Endodermal cell (in vitro differentiated cells): ENCODE measurements around the gene GOLGA6L7. TPM values are rescaled to one million over a fixed set of nuclear protein-coding genes. Genes with fewer than 3 reads are reported as not detected.
"Not testable (repeated sequence)": the region's sequence is repeated elsewhere in the genome, so short reads cannot be mapped to it uniquely, and the experiment has no call there.

Experiments used
- DNase-seq: peaks from one replicate; pipeline ENCODE4 v3.0.0-alpha.2; 2017
- H3K27ac ChIP-seq: 2 replicates; pipeline ENCODE4 v1.5.1; 2013; ENCODE audit warnings: mild to moderate bottlenecking, low read depth, low read length, moderate library complexity
- H3K27me3 ChIP-seq: 2 replicates; pipeline ENCODE4 v1.6.1; 2013; ENCODE audit warnings: mild to moderate bottlenecking, low read length, moderate library complexity; ENCODE audit not compliant: insufficient read depth, control insufficient read depth, poor library complexity, severe bottlenecking
- H3K36me3 ChIP-seq: 2 replicates; pipeline ENCODE4 v1.7.0; 2013; ENCODE audit warnings: mild to moderate bottlenecking, low read length, moderate library complexity; ENCODE audit not compliant: control insufficient read depth, insufficient read depth
- H3K4me1 ChIP-seq: one replicate; pipeline ENCODE4 v1.7.0; 2013; ENCODE audit warnings: low read length; ENCODE audit not compliant: control insufficient read depth, insufficient read depth
- H3K4me3 ChIP-seq: 2 replicates; pipeline ENCODE4 v1.5.1; 2013; ENCODE audit warnings: mild to moderate bottlenecking, low read length, moderate library complexity
- H3K9ac ChIP-seq: 2 replicates; pipeline ENCODE4 v1.6.1; 2013; ENCODE audit warnings: mild to moderate bottlenecking, low read length, moderate library complexity; ENCODE audit not compliant: poor library complexity, severe bottlenecking; ENCODE audit errors: extremely low read depth
- H3K9me3 ChIP-seq: 2 replicates; pipeline ENCODE4 v1.6.1; 2013; ENCODE audit warnings: mild to moderate bottlenecking, low read length, moderate library complexity; ENCODE audit not compliant: control insufficient read depth
- H3K27ac Mint-ChIP-seq: 2 replicates; pipeline ENCODE4 v1.8.0; 2020; ENCODE audit warnings: mixed read lengths
- H3K27me3 Mint-ChIP-seq: 2 replicates; pipeline ENCODE4 v1.8.0; 2021; ENCODE audit warnings: mild to moderate bottlenecking, mixed read lengths; ENCODE audit not compliant: insufficient read depth
- H3K36me3 Mint-ChIP-seq: 2 replicates; pipeline ENCODE4 v1.8.0; 2020; ENCODE audit warnings: low read depth, mixed read lengths
- H3K4me1 Mint-ChIP-seq: 2 replicates; pipeline ENCODE4 v1.8.0; 2020; ENCODE audit warnings: mixed read lengths
- H3K4me3 Mint-ChIP-seq: 2 replicates; pipeline ENCODE4 v1.8.0; 2020; ENCODE audit warnings: mild to moderate bottlenecking, moderate library complexity, mixed read lengths
- H3K9me3 Mint-ChIP-seq: 2 replicates; pipeline ENCODE4 v1.8.0; 2020; ENCODE audit warnings: mild to moderate bottlenecking, mixed read lengths
- WGBS, 2 experiments: methylation state at CpG; one replicate each; pipeline versions ENCODE4 v1.1.5 to v1.1.7; 2013; ENCODE audit warnings: missing lambda C conversion rate in 2 of 2, mixed read lengths in 1 of 2; ENCODE audit not compliant: insufficient coverage in 1 of 2, insufficient read length in 1 of 2; 5-methylcytosine and 5-hydroxymethylcytosine counted together
- total RNA-seq, 2 donors: library from RNA; stranded (reverse); fragmentation: NEBNext Ultra II Directional in 1 of 2; extraction: Animal tissue kit (Norgen Biotek cat#: 25700) in 1 of 2; gene quantifications; 2 replicates in 1 of 2; 3 replicates in 1 of 2; pipeline ENCODE4 v1.2.1, GENCODE V29; 2021

The GOLGA6L7 gene
- total RNA-seq, 2 donors from 2014 or later: 0.15 TPM; not detected in 1

DNA sequence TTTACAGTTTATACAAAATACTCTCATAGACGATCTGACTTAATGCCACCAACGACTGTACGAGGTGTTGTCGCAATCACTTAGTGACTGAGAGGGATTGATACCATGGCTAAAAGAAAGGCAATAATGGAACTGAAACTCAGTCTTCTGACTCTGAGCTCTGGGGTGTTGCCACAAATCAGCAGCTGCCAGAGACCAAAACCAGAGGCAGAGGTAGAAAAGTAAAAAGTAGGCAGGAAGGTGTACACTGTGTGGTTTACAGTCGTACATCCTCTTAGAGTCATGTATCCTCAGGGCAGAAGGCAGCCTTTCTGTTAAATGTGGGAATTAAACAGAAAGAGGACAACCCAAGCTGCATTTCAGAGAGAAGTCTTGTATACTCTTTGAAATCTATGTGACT lies 1.2 kb downstream of the GOLGA6L7 start:
- Mint-ChIP-seq H3K36me3 (peaks cover 12% of the 10 kb centered on the region), H3K9me3 (peaks cover 15% of the 10 kb centered on the region), H3K27me3 (peaks cover 41% of the 10 kb centered on the region)
- H3K4me1 Mint-ChIP-seq, DNase-seq, H3K27ac Mint-ChIP-seq, H3K9ac ChIP-seq, H3K4me3 ChIP-seq, H3K4me3 Mint-ChIP-seq, H3K27ac ChIP-seq, H3K4me1 ChIP-seq, H3K36me3 ChIP-seq, H3K9me3 ChIP-seq: not testable (repeated sequence)
- peaks cover 29% of the 10 kb centered on the region for H3K27me3 ChIP-seq
- WGBS, 2 experiments: 50% methylated on average over 2 of the region's 5 CpGs; no CpG with 5 or more reads in 1 of the 2 experiments

DNA sequence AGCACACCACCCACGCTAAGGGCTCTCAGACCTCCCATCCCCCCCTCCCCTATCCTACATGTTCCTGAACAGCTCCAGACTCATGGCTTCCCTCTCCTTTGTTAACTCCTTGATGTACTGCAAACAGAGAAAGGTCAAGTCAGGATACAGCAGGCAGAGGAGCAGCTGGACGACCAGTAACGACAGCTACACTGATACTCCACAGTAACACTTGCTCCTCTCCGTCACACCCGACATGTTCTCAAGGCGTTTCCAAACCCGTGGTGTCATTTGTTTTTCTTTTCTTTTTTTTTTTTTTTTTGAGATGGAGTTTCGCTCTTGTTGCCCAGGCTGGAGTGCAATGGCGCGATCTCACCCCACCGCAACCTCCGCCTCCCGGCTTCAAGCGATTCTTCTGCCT lies 4.3 kb downstream of the GOLGA6L7 start:
- not testable (repeated sequence) for H3K36me3 ChIP-seq, DNase-seq, H3K27ac ChIP-seq, H3K27ac Mint-ChIP-seq, H3K9ac ChIP-seq, H3K4me3 ChIP-seq, H3K9me3 Mint-ChIP-seq, H3K9me3 ChIP-seq, H3K4me1 Mint-ChIP-seq, H3K4me1 ChIP-seq, H3K4me3 Mint-ChIP-seq
- Mint-ChIP-seq H3K27me3 (peaks cover 50% of the 10 kb centered on the region), H3K36me3 (peaks cover 13% of the 10 kb centered on the region)
- 95% methylated on average over 1 of the region's 14 CpGs; no CpG with 5 or more reads in 1 of the 2 experiments for WGBS, 2 experiments
- peaks cover 31% of the 10 kb centered on the region for H3K27me3 ChIP-seq

DNA sequence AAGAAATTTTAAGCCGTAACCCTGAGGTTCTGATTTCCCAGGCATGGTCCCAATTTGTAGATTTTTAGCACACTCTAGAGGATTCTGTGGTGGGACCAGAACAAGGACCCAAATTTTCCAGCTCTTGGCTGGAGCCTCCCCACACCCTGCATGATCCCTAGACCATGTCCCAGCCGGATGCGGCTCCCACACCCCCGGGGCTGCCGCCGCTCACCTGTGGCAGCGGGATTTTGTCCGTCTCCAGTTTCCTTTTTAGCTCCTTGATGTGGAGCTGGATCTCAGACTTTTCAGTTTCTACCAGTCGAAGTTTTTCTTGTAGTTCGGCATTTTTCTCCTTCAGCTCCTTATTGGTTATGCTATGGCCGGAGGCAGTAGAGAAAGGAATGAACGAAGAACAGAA lies 4.9 kb downstream of the GOLGA6L7 start:
- H3K36me3 Mint-ChIP-seq, H3K9me3 ChIP-seq, H3K4me1 ChIP-seq, H3K4me1 Mint-ChIP-seq, H3K4me3 Mint-ChIP-seq, H3K27ac Mint-ChIP-seq, H3K9me3 Mint-ChIP-seq, DNase-seq, H3K4me3 ChIP-seq, H3K36me3 ChIP-seq, H3K9ac ChIP-seq, H3K27ac ChIP-seq: not testable (repeated sequence)
- H3K27me3 ChIP-seq: peaks cover 31% of the 10 kb centered on the region
- 94 to 100% methylated on average over 1 to 9 of the region's 12 CpGs for WGBS, 2 experiments
- H3K27me3 Mint-ChIP-seq: peaks cover 52% of the 10 kb centered on the region

DNA sequence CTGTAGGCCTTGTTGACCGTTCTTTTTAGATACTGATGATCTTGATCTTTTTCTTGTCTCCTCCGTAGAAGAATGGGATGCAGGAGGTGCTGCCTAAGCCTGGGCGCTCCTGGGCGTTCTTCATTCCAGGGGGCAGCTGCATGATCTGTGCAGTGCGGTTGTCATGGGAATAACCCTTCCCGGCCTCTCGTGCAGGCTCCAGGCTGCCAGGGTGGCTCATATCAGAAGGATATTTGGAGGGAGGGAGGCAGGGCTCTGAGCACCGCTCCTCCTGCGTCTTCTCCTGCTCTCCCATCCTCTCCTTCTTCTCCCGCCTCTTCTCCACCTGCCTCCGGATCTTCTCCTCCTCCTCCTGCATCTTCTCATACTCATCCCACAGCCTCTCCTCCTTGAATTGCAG lies 6.2 kb downstream of the GOLGA6L7 start:
- not testable (repeated sequence) for H3K36me3 Mint-ChIP-seq, H3K9me3 ChIP-seq, H3K27ac ChIP-seq, H3K4me3 ChIP-seq, H3K4me3 Mint-ChIP-seq, H3K36me3 ChIP-seq, DNase-seq, H3K4me1 ChIP-seq, H3K9ac ChIP-seq, H3K4me1 Mint-ChIP-seq, H3K27ac Mint-ChIP-seq, H3K9me3 Mint-ChIP-seq
- H3K27me3 ChIP-seq: peaks cover 22% of the 10 kb centered on the region
- H3K27me3 Mint-ChIP-seq: peaks cover 40% of the 10 kb centered on the region
- 84 to 93% methylated on average over 9 to 11 of the region's 11 CpGs for WGBS, 2 experiments

DNA sequence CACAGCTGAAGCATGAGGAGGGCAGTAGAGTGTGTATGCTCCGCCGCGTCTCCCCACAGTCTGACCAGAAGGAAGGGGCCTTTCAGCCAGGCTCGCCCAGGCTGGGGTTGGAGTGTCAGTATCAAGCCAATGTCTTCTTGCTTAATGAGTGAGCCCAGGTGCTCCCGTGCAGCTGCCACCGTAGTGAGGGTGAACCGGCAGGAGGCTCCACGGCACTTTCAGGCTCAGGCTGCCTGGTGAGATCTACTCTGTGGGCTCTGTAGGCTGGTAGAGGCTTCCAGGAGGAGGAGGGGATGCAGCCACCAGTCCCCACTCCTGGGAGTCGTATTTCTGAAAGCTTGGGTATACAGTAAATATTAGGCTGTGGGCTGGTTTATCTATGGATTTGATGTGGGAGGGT lies 8.2 kb downstream of the GOLGA6L7 start:
- not testable (repeated sequence) for H3K27ac Mint-ChIP-seq, H3K4me3 ChIP-seq, H3K9me3 ChIP-seq, H3K4me3 Mint-ChIP-seq, H3K9me3 Mint-ChIP-seq, H3K27ac ChIP-seq, H3K4me1 Mint-ChIP-seq, H3K4me1 ChIP-seq, H3K9ac ChIP-seq, H3K36me3 Mint-ChIP-seq, H3K36me3 ChIP-seq, DNase-seq
- peaks cover 13% of the 10 kb centered on the region for H3K27me3 ChIP-seq
- WGBS, 2 experiments: 96% methylated on average over 4 of the region's 9 CpGs; no CpG with 5 or more reads in 1 of the 2 experiments
- H3K27me3 Mint-ChIP-seq: peaks cover 27% of the 10 kb centered on the region

DNA sequence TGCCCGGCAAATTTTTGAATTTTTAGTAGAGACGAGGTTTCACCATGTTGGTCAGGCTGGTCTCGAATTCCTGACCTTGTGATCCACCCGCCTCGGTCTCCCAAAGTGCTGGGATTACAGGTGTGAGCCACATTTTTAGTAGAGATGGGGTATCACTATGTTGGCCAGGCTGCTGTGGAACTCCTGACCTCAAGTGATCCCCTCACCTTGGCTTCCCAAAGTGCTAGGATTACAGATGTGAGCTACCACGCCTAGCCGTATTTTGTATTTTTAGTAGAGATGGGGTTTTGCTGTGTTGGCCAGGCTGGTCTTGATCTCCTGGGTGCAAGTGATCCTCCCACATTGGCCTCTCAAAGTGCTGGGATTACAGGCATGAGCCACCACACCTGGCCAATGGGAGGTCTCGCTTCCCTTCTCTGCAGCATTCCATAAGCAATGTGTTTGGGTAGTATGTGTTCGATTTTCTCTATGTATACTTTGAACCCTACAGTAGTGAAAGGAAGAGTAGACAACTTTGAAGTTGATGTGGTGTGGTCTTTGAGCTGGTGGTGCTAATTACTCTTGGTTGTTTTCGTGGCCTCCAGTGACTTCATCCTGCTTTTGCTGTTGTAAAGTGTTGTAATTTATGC lies 13.4 kb downstream of the GOLGA6L7 start:
- not testable (repeated sequence) for H3K9me3 ChIP-seq, H3K4me3 ChIP-seq, H3K4me3 Mint-ChIP-seq, H3K36me3 ChIP-seq, H3K36me3 Mint-ChIP-seq, H3K27ac Mint-ChIP-seq, DNase-seq, H3K27ac ChIP-seq, H3K9ac ChIP-seq, H3K9me3 Mint-ChIP-seq, H3K4me1 ChIP-seq, H3K4me1 Mint-ChIP-seq, H3K27me3 ChIP-seq
- peaks cover 20% of the 10 kb centered on the region for H3K27me3 Mint-ChIP-seq
- WGBS, 2 experiments: 87 to 97% methylated on average over 3 to 5 of the region's 10 CpGs

DNA sequence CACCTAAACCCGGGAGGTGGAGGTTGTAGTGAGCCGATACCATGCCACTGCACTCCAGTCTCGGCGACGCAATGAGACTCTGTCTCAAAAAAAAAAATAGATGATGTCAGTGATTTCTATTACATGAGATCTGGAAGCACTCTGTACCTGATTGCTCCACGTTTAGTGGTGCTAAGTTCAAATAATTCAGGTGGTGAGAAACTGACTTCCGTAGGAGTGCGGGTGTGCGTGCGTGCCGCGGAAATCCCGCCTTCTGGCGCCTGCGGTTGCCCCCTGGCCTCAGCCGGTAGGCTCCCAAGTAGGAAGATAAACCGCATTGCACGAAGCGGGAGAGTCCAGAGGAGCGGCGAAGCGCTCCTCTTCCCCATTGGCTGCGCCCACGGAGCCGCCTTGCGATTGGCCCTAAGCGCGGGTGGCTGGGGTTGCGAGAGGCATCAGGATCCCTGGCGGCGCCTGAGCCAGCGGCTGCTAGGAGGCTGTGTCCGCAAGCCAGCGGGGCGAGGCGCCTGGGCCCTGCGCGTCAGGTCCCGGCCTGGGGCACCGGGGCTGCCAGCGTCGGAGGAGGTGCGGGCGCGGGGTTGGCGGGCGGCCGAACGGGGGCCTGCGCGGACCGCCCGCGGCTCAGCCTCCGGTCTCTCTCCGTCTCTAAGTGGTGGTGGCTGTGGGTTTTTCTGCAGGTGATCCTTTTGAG lies 16.4 kb downstream of the GOLGA6L7 start:
- H3K4me1 ChIP-seq, H3K9me3 ChIP-seq, H3K36me3 Mint-ChIP-seq, H3K27me3 ChIP-seq, H3K27ac ChIP-seq, H3K36me3 ChIP-seq, H3K9ac ChIP-seq, H3K27ac Mint-ChIP-seq, H3K4me1 Mint-ChIP-seq, H3K4me3 ChIP-seq, H3K9me3 Mint-ChIP-seq: not testable (repeated sequence)
- peak; percentile 96 for DNase-seq
- Mint-ChIP-seq H3K27me3 (peaks cover 20% of the 10 kb centered on the region), H3K4me3 (peak overlapping the region; percentile 43)
- WGBS, 2 experiments: 4 to 12% methylated on average over 12 to 54 of the region's 56 CpGs
